Astrocyte (in vitro differentiated cells and primary cell): Measurements from ENCODE around the gene SPZ1. TPM values are rescaled to one million over a fixed set of nuclear protein-coding genes. Genes with fewer than 3 reads are reported as not detected.

Experiments used
- DNase-seq: peaks from one replicate; pipeline ENCODE4 v3.0.0-alpha.2; 2010; ENCODE audit warnings: low read depth
- FAIRE-seq: peaks from 2 replicates; lab custom pipeline; 2011; peaks lifted over from hg19 to GRCh38; lab: Jason Lieb, UNC
- H2AFZ ChIP-seq: 2 replicates; pipeline ENCODE4 v1.6.0; 2012; ENCODE audit warnings: low read depth, low read length, inconsistent platforms
- H3K27ac ChIP-seq: 2 replicates; pipeline ENCODE4 v1.5.1; 2011; ENCODE audit warnings: low read depth, low read length, inconsistent platforms
- H3K27me3 ChIP-seq: 2 replicates; pipeline ENCODE4 v1.6.0; 2011; ENCODE audit warnings: low read length, inconsistent platforms; ENCODE audit not compliant: insufficient read depth
- H3K36me3 ChIP-seq: 2 replicates; pipeline ENCODE4 v1.5.1; 2011; ENCODE audit warnings: low read length, inconsistent platforms; ENCODE audit not compliant: insufficient read depth
- H3K4me1 ChIP-seq: 2 replicates; pipeline ENCODE4 v1.5.1; 2011; ENCODE audit warnings: low read length, inconsistent platforms; ENCODE audit not compliant: insufficient read depth
- H3K4me2 ChIP-seq: 2 replicates; pipeline ENCODE4 v1.6.0; 2012; ENCODE audit warnings: low read length, inconsistent platforms
- H3K4me3 ChIP-seq: 2 replicates; pipeline ENCODE4 v1.5.1; 2011; ENCODE audit warnings: low read depth, mild to moderate bottlenecking, low read length, inconsistent platforms; ENCODE audit not compliant: insufficient read depth
- H3K79me2 ChIP-seq: 2 replicates; pipeline ENCODE4 v1.6.0; 2012; ENCODE audit warnings: mild to moderate bottlenecking, low read length, inconsistent platforms; ENCODE audit not compliant: insufficient read depth
- H3K9ac ChIP-seq: 2 replicates; pipeline ENCODE4 v1.6.0; 2012; ENCODE audit warnings: mild to moderate bottlenecking, low read length, inconsistent platforms
- H3K9me3 ChIP-seq: 2 replicates; pipeline ENCODE4 v1.5.1; 2012; ENCODE audit warnings: low read depth, mild to moderate bottlenecking, low read length, inconsistent platforms; ENCODE audit not compliant: insufficient read depth
- H4K20me1 ChIP-seq: 2 replicates; pipeline ENCODE4 v1.6.0; 2012; ENCODE audit warnings: low read length, inconsistent platforms; ENCODE audit not compliant: insufficient read depth
- H3K27ac Mint-ChIP-seq: one replicate; pipeline ENCODE4 v1.8.0; 2021; ENCODE audit warnings: mild to moderate bottlenecking, mixed read lengths; ENCODE audit not compliant: unreplicated experiment
- H3K27me3 Mint-ChIP-seq: one replicate; pipeline ENCODE4 v1.8.0; 2021; ENCODE audit warnings: low read depth, mixed read lengths; ENCODE audit not compliant: unreplicated experiment
- H3K36me3 Mint-ChIP-seq: one replicate; pipeline ENCODE4 v1.8.0; 2021; ENCODE audit warnings: low read depth, mixed read lengths; ENCODE audit not compliant: unreplicated experiment
- H3K4me1 Mint-ChIP-seq: one replicate; pipeline ENCODE4 v1.8.0; 2021; ENCODE audit warnings: low read depth, mixed read lengths; ENCODE audit not compliant: unreplicated experiment
- H3K4me3 Mint-ChIP-seq: one replicate; pipeline ENCODE4 v1.8.0; 2021; ENCODE audit warnings: mild to moderate bottlenecking, moderate library complexity, mixed read lengths; ENCODE audit not compliant: unreplicated experiment
- H3K9me3 Mint-ChIP-seq: one replicate; pipeline ENCODE4 v1.8.0; 2021; ENCODE audit warnings: mild to moderate bottlenecking, mixed read lengths; ENCODE audit not compliant: unreplicated experiment
- EZH2 ChIP-seq: IDR thresholded peaks from 2 replicates; pipeline ENCODE4 v1.6.1; 2012; ENCODE audit warnings: mild to moderate bottlenecking, low read length, inconsistent platforms; ENCODE audit not compliant: insufficient read depth
- total RNA-seq: library from RNA; stranded (reverse); gene quantifications from 2 replicates; pipeline ENCODE4 v1.2.1, GENCODE V29; 2021
- TF ChIP-seq, protein P1 (sequence below): IDR thresholded peaks from 2 replicates; pipeline ENCODE4 v1.5.1; 2011; ENCODE audit warnings: low read depth, mild to moderate bottlenecking, inconsistent platforms, low read length, moderate library complexity; ENCODE audit not compliant: insufficient read depth

SPZ1 gene
- total RNA-seq, 1 donor from 2014 or later, result not detected

- FAIRE-seq (no peak), DNase-seq (no peak)
- Histone ChIP-seq H3K4me2 (no peak overlapping the region), H3K27me3 (peaks cover 2% of the 10 kb centered on the region), H3K79me2 (no peaks in the 10 kb centered on the region), H3K36me3 (no peaks in the 10 kb centered on the region), H2AFZ (no peak overlapping the region), H3K9ac (no peak overlapping the region), H3K4me3 (no peak overlapping the region), H3K9me3 (no peaks in the 10 kb centered on the region), H3K4me1 (no peaks in the 10 kb centered on the region), H3K27ac (no peak overlapping the region), H4K20me1 (no peaks in the 10 kb centered on the region)
- Mint-ChIP-seq H3K4me1 (no peaks in the 10 kb centered on the region), H3K4me3 (no peak overlapping the region), H3K27ac (no peak overlapping the region), H3K9me3 (peaks cover 11% of the 10 kb centered on the region), H3K36me3 (no peaks in the 10 kb centered on the region), H3K27me3 (peaks cover 3% of the 10 kb centered on the region)
- no peak for TF ChIP-seq EZH2
- TF ChIP-seq, protein P1, sequence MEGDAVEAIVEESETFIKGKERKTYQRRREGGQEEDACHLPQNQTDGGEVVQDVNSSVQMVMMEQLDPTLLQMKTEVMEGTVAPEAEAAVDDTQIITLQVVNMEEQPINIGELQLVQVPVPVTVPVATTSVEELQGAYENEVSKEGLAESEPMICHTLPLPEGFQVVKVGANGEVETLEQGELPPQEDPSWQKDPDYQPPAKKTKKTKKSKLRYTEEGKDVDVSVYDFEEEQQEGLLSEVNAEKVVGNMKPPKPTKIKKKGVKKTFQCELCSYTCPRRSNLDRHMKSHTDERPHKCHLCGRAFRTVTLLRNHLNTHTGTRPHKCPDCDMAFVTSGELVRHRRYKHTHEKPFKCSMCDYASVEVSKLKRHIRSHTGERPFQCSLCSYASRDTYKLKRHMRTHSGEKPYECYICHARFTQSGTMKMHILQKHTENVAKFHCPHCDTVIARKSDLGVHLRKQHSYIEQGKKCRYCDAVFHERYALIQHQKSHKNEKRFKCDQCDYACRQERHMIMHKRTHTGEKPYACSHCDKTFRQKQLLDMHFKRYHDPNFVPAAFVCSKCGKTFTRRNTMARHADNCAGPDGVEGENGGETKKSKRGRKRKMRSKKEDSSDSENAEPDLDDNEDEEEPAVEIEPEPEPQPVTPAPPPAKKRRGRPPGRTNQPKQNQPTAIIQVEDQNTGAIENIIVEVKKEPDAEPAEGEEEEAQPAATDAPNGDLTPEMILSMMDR, result no peak
Observed at GRCh38 chr5:80315244-80315643, 4.6 kb upstream of the SPZ1 start.

GRCh38 chr5:80318212-80318611 lies 1.6 kb upstream of the SPZ1 start:
- peaks cover 6% of the 10 kb centered on the region for H3K9me3 Mint-ChIP-seq
- Histone ChIP-seq H3K4me3 (no peak overlapping the region), H3K4me1 (no peaks in the 10 kb centered on the region), H3K9ac (no peak overlapping the region), H3K4me2 (no peak overlapping the region), H3K27me3 (peaks cover 7% of the 10 kb centered on the region), H2AFZ (no peak overlapping the region), H4K20me1 (no peaks in the 10 kb centered on the region), H3K9me3 (no peaks in the 10 kb centered on the region), H3K27ac (no peak overlapping the region), H3K36me3 (no peaks in the 10 kb centered on the region), H3K79me2 (no peaks in the 10 kb centered on the region)
- TF ChIP-seq EZH2, result no peak
- TF ChIP-seq, protein P1, result no peak
- peak overlapping the region; percentile 40 for H3K4me3 Mint-ChIP-seq
- no peaks in the 10 kb centered on the region for H3K4me1 Mint-ChIP-seq
- peaks cover 8% of the 10 kb centered on the region for H3K27me3 Mint-ChIP-seq
- no peak overlapping the region for H3K27ac Mint-ChIP-seq
- no peak for FAIRE-seq
- DNase-seq, result peak; percentile 16
- no peaks in the 10 kb centered on the region for H3K36me3 Mint-ChIP-seq

- no peak for DNase-seq
- H3K36me3 Mint-ChIP-seq, result no peaks in the 10 kb centered on the region
- no peak for FAIRE-seq
- no peak overlapping the region for H3K9ac ChIP-seq
- no peaks in the 10 kb centered on the region for H3K4me1 ChIP-seq
- no peak overlapping the region for H3K4me3 ChIP-seq
- peaks cover 10% of the 10 kb centered on the region for H3K27me3 Mint-ChIP-seq
- H3K4me1 Mint-ChIP-seq, result no peaks in the 10 kb centered on the region
- H3K27me3 ChIP-seq, result peaks cover 6% of the 10 kb centered on the region
- no peak overlapping the region for H3K27ac Mint-ChIP-seq
- no peaks in the 10 kb centered on the region for H3K79me2 ChIP-seq
- H4K20me1 ChIP-seq, result no peaks in the 10 kb centered on the region
- no peak for TF ChIP-seq EZH2
- TF ChIP-seq, protein P1, result no peak
- no peak overlapping the region for H3K27ac ChIP-seq
- H3K9me3 ChIP-seq, result no peaks in the 10 kb centered on the region
- H3K9me3 Mint-ChIP-seq, result peaks cover 5% of the 10 kb centered on the region
- H2AFZ ChIP-seq, result no peak overlapping the region
- H3K4me2 ChIP-seq, result no peak overlapping the region
- no peaks in the 10 kb centered on the region for H3K36me3 ChIP-seq
- H3K4me3 Mint-ChIP-seq, result no peak overlapping the region
Observed at GRCh38 chr5:80324912-80325311, 5.1 kb downstream of the SPZ1 start.
